Activated naive CD4-positive, alpha-beta T cell treated with Interleukin-2 at 50 U/mL for 16 hours (primary cell): ENCODE data around the gene RASSF4.

Experiments used
- DNase-seq: peaks from one replicate; pipeline ENCODE4 v3.0.0-alpha.2; 2020

RASSF4 gene

DNA sequence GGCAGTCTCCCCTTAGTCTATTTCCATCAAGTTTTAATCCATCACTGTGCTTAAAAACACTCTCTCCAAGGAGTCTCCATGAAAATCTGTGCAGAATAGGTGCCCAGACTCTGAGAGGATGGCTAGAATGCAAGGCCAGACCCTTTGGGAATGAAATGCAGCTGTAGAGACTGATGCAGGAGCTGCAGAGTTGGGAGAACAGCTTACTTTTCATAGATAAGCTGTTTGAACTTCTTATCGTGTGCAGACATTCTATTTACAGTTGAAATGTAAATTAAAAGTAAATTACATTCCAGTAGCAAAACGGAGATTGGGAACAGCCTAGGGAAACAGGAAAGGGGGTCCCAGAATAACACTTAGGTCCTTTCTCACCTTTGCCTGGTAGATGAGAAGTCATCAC is 56.0 kb downstream of the RASSF4 start:
- DNase-seq: no peak

- DNase-seq: no peak
Observed at GRCh38 chr10:45023426-45023825, 63.8 kb downstream of the RASSF4 start.

DNA sequence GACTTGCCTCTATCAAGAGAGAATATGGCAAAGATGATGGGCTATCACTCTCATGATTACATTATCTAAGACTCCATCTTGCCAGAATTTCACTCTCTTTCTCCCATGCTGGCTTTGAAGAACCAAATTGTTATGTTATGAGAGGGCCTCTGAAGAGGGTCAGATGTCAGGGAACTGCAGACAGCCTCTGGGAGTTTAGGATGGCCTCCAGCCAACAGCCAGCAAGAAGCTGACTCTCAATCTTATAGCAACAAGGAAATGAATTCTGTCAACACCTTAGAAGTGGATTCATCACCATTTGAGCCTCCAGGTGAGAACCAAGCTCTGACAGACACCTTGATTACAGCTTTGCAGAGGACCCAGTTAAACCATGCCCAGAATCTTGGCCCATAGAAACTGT is 74.7 kb downstream of the RASSF4 start:
- no peak for DNase-seq

DNA sequence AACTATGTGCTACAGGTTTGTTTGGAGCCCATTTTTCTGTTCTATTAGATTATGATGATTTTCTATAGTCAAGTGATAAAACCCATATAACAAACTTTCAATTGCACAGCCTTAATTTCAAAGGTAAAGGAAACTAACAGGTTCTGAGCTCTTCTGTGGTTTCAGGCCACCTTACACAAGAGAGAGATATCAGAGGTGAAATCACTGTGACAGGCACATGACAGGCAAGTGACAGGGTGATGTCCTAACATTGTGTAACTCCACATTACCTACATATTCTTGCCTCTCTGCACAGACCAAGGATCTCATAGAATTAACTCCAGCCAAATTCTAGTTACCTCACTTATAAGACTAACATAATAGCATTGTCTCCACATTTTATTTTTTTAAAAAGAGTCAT is 76.1 kb downstream of the RASSF4 start:
- DNase-seq: no peak

DNA sequence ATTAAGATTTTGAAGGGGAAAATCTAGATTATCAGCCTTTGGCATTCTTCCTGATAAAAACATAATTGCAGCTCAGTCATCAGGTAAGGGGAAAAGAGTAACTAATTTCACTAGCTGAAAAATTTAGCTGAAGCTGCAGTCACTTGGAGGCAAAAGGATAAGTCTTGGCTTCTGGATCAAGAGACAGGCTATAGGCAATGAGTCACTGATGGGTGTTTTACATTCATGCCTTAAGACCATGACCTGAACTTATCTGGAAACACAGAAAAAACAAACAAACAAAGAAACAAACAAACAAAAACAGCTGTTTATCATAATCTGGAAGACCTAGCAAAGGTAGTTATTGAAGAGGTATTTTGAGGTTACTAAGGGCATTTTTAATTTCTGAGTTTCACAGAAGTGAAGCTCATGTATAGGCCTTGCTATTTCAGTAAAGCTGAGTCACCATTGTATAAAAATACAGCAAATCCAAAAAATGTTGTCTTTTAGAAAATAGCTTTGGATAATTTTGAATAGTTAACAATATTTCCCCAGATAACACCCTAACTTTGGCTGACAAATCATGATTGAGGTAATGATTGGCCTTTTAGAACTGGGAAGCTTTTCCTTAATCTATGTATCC is 81.4 kb downstream of the RASSF4 start:
- DNase-seq: no peak

DNA sequence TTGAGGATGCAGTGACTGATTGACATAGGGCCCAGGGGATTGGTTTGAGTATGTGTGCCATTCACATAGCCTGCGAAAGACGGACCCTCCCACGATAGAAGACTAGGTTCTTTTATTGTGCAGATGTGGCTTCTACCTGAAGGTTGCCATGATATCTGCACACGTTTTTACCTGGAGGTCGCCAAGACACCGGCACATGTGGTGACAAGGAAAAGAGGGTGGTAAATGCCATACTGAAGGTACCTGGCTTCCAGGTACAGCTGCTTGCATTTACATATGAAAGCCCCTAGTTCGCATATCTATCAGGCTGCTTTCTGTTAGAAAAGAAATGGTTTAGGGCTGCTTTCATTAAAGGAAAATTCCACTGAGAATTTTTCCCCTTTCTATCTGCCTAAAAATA is 84.7 kb downstream of the RASSF4 start:
- DNase-seq: no peak
